IMR-90 (cell line): ENCODE measurements around the gene TMEM45B.
A peak's percentile ranks its signal among the peaks of the same experiment; 100 is the strongest.

Experiments
- BHLHE40 ChIP-seq: fragments of 150-350 bp; IDR thresholded peaks from 2 replicates; pipeline ENCODE4 v1.6.1; 2016; ENCODE audit warnings: mild to moderate bottlenecking, low read depth, low read length
- CEBPB ChIP-seq: IDR thresholded peaks from 2 replicates; pipeline ENCODE4 v1.6.1; 2012; ENCODE audit warnings: low read depth, low read length, improper control_type of control experiment
- CHD1 ChIP-seq: IDR thresholded peaks from 2 replicates; pipeline ENCODE4 v1.6.1; 2012; ENCODE audit warnings: low read depth, low read length, improper control_type of control experiment
- MAFK ChIP-seq: IDR thresholded peaks from 2 replicates; pipeline ENCODE4 v1.6.1; 2012; ENCODE audit warnings: low read depth, low read length, improper control_type of control experiment
- MAZ ChIP-seq: IDR thresholded peaks from 2 replicates; pipeline ENCODE4 v1.6.1; 2012; ENCODE audit warnings: low read depth, mild to moderate bottlenecking, low read length, improper control_type of control experiment, moderate library complexity, borderline replicate concordance
- MXI1 ChIP-seq: IDR thresholded peaks from 2 replicates; pipeline ENCODE4 v1.6.1; 2012; ENCODE audit warnings: low read depth, mild to moderate bottlenecking, low read length, moderate library complexity, borderline replicate concordance
- POLR2A ChIP-seq: IDR thresholded peaks from 2 replicates; pipeline ENCODE4 v1.6.1; 2012; ENCODE audit warnings: mild to moderate bottlenecking, low read depth, low read length
- RAD21 ChIP-seq: IDR thresholded peaks from 2 replicates; pipeline ENCODE4 v1.6.1; 2012; ENCODE audit warnings: low read length, improper control_type of control experiment
- RCOR1 ChIP-seq: IDR thresholded peaks from 2 replicates; pipeline ENCODE4 v1.6.1; 2012; ENCODE audit warnings: mild to moderate bottlenecking, low read length, improper control_type of control experiment; ENCODE audit not compliant: insufficient replicate concordance
- RFX5 ChIP-seq: IDR thresholded peaks from 2 replicates; pipeline ENCODE4 v1.8.0; 2012; ENCODE audit warnings: low read depth, mild to moderate bottlenecking, low read length, moderate library complexity
- SMC3 ChIP-seq: fragments of 150-350 bp; IDR thresholded peaks from 2 replicates; pipeline ENCODE4 v1.6.1; 2016; ENCODE audit warnings: low read depth, mild to moderate bottlenecking, antibody characterized with exemption, low read length, moderate library complexity
- TF ChIP-seq, protein P1 (sequence below): conservative IDR thresholded peaks from 2 replicates; pipeline ENCODE4 v1.5.1; 2012; ENCODE audit warnings: mild to moderate bottlenecking, low read depth, low read length, improper control_type of control experiment
- TF ChIP-seq, protein P2 (sequence below): fragments of 150-350 bp; IDR thresholded peaks from 2 replicates; pipeline ENCODE4 v1.6.1; 2017; ENCODE audit warnings: mild to moderate bottlenecking, antibody characterized with exemption, low read length, low read depth
- TF ChIP-seq, protein P3 (sequence below): fragments of 150-350 bp; IDR thresholded peaks from 2 replicates; pipeline ENCODE4 v1.6.1; 2016; ENCODE audit warnings: low read depth, mild to moderate bottlenecking, low read length, moderate library complexity, borderline replicate concordance

DNA sequence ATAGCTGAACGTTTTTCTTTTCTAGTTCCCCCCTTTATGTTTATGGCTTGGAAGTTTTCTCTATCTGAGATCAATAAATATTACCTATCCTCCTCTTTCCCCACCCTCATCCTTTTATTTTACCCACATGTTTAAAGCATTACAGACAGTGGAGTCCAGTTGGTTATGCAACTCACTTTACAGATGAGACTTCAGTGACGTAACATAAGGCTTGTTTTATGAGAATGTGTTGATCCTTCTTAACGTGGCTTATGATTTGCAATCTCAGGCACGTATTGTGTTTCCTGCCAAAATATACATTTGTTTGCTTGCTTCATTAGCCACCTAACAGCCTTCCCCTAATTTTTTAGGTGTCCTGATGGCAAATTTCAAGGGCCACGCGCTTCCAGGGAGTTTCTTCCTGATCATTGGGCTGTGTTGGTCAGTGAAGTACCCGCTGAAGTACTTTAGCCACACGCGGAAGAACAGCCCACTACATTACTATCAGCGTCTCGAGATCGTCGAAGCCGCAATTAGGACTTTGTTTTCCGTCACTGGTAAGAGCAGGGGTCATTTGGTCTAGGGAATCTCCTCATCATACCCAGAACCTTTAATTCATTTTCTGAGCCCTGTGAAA, 36.6 kb downstream of the TMEM45B start:
- TF ChIP-seq, protein P1, sequence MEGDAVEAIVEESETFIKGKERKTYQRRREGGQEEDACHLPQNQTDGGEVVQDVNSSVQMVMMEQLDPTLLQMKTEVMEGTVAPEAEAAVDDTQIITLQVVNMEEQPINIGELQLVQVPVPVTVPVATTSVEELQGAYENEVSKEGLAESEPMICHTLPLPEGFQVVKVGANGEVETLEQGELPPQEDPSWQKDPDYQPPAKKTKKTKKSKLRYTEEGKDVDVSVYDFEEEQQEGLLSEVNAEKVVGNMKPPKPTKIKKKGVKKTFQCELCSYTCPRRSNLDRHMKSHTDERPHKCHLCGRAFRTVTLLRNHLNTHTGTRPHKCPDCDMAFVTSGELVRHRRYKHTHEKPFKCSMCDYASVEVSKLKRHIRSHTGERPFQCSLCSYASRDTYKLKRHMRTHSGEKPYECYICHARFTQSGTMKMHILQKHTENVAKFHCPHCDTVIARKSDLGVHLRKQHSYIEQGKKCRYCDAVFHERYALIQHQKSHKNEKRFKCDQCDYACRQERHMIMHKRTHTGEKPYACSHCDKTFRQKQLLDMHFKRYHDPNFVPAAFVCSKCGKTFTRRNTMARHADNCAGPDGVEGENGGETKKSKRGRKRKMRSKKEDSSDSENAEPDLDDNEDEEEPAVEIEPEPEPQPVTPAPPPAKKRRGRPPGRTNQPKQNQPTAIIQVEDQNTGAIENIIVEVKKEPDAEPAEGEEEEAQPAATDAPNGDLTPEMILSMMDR = no peak
- TF ChIP-seq RCOR1 (no peak), POLR2A (no peak), MAZ (no peak), CEBPB (peak; percentile 32; the same call in 1 of the 2 replicates), SMC3 (no peak), BHLHE40 (no peak), MXI1 (no peak), RFX5 (no peak), RAD21 (no peak), CHD1 (no peak), MAFK (no peak)
- TF ChIP-seq, protein P2, sequence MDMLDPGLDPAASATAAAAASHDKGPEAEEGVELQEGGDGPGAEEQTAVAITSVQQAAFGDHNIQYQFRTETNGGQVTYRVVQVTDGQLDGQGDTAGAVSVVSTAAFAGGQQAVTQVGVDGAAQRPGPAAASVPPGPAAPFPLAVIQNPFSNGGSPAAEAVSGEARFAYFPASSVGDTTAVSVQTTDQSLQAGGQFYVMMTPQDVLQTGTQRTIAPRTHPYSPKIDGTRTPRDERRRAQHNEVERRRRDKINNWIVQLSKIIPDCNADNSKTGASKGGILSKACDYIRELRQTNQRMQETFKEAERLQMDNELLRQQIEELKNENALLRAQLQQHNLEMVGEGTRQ = no peak
- TF ChIP-seq, protein P3, sequence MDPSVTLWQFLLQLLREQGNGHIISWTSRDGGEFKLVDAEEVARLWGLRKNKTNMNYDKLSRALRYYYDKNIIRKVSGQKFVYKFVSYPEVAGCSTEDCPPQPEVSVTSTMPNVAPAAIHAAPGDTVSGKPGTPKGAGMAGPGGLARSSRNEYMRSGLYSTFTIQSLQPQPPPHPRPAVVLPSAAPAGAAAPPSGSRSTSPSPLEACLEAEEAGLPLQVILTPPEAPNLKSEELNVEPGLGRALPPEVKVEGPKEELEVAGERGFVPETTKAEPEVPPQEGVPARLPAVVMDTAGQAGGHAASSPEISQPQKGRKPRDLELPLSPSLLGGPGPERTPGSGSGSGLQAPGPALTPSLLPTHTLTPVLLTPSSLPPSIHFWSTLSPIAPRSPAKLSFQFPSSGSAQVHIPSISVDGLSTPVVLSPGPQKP = no peak
